B cell (primary cell): ENCODE measurements around the gene SART1. TPM values are rescaled to one million over a fixed set of nuclear protein-coding genes. Genes with fewer than 3 reads are reported as not detected.

ENCODE experiments used
- ATAC-seq: fragments of 200-7000 bp; cut with Tn5 transposase; one replicate; pipeline ENCODE4 v1.10.0; 2021; ENCODE audit warnings: low read depth, mild to moderate bottlenecking, moderate number of reproducible peaks, moderate library complexity
- CTCF ChIA-PET: fragments of 350-600 bp; sonication (Branson Sonifier 250); formaldehyde crosslinking; loops from one replicate; lab custom pipeline; 2021; ENCODE audit warnings: antibody characterized with exemption, inconsistent platforms; lab: Charles Lee
- POLR2A ChIA-PET: fragments of 350-600 bp; sonication (Branson Sonifier 250); formaldehyde crosslinking; loops from one replicate; lab custom pipeline; 2021; ENCODE audit warnings: antibody characterized with exemption; lab: Charles Lee
- DNase-seq: peaks from one replicate; pipeline ENCODE4 v3.0.0; 2013
- H2AFZ ChIP-seq: 2 replicates; pipeline ENCODE4 v1.6.1; 2012; ENCODE audit warnings: mild to moderate bottlenecking, low read depth, low read length; ENCODE audit not compliant: insufficient read depth, poor library complexity, severe bottlenecking
- H3K27ac ChIP-seq, 2 donors: 1 replicate in 1 of 2; 2 replicates in 1 of 2; pipeline ENCODE4 v1.5.1; 2012 to 2013; ENCODE audit warnings: low read length in 2 of 2, mild to moderate bottlenecking in 2 of 2, moderate library complexity in 1 of 2
- H3K27me3 ChIP-seq, 4 experiments: fragments of 200-600 bp in 1 of 4; sonication (generic) in 1 of 4; replicated peaks in 1 of 4; 1 replicate in 2 of 4; 2 replicates in 2 of 4; pipeline versions ENCODE4 v1.6.1 to v1.7.0; 2013 to 2016; ENCODE audit warnings: low read length in 3 of 4, mild to moderate bottlenecking in 2 of 4, mixed read lengths in 1 of 4, moderate library complexity in 1 of 4; ENCODE audit not compliant: insufficient read depth in 4 of 4, control insufficient read depth in 3 of 4; ENCODE audit errors: control extremely low read depth in 1 of 4
- H3K36me3 ChIP-seq, 2 experiments: replicated peaks in 1 of 2; 1 replicate in 1 of 2; 2 replicates in 1 of 2; pipeline versions ENCODE4 v1.6.1 to v1.7.1; 2013; ENCODE audit warnings: low read length in 1 of 2; ENCODE audit not compliant: insufficient read depth in 2 of 2, control insufficient read depth in 1 of 2; ENCODE audit errors: control extremely low read depth in 1 of 2, extremely low read depth in 1 of 2
- H3K4me1 ChIP-seq, 2 donors: fragments of 200-600 bp in 1 of 2; sonication (generic) in 1 of 2; 1 replicate in 1 of 2; 2 replicates in 1 of 2; pipeline versions ENCODE4 v1.5.1 to v1.6.1; 2013 to 2017; ENCODE audit warnings: low read length in 2 of 2; ENCODE audit not compliant: control insufficient read depth in 2 of 2, insufficient read depth in 2 of 2
- H3K4me2 ChIP-seq: replicated peaks from 2 replicates; pipeline ENCODE3; 2012; ENCODE audit warnings: mild to moderate bottlenecking, low read depth, low read length; ENCODE audit not compliant: poor library complexity, severe bottlenecking
- H3K4me3 ChIP-seq, 5 experiments: fragments of 200-600 bp in 1 of 5; sonication (generic) in 1 of 5; 1 replicate in 3 of 5; 2 replicates in 2 of 5; pipeline versions ENCODE4 v1.5.1 to v1.7.0; 2011 to 2016; ENCODE audit warnings: low read length in 4 of 5, mild to moderate bottlenecking in 4 of 5, low read depth in 2 of 5, control low read depth in 1 of 5, moderate library complexity in 1 of 5; ENCODE audit not compliant: insufficient read depth in 1 of 5; ENCODE audit errors: control extremely low read depth in 1 of 5, extremely low read depth in 1 of 5
- H3K79me2 ChIP-seq: fragments of 200-600 bp; sonication (generic); one replicate; pipeline ENCODE4 v1.6.0; 2016; ENCODE audit warnings: low read length; ENCODE audit not compliant: control insufficient read depth, insufficient read depth
- H3K9ac ChIP-seq: fragments of 200-600 bp; sonication (generic); 2 replicates; pipeline ENCODE4 v1.6.1; 2017; ENCODE audit warnings: mild to moderate bottlenecking, low read length, moderate library complexity
- H3K9me3 ChIP-seq, 3 donors: one replicate each; pipeline versions ENCODE4 v1.6.1 to v1.7.1; 2013; ENCODE audit warnings: low read length in 2 of 3; ENCODE audit not compliant: control insufficient read depth in 2 of 3, insufficient read depth in 1 of 3; ENCODE audit errors: control extremely low read depth in 1 of 3
- H4K20me1 ChIP-seq: 2 replicates; pipeline ENCODE4 v1.6.0; 2012; ENCODE audit warnings: mild to moderate bottlenecking, low read length; ENCODE audit not compliant: insufficient read depth, control insufficient read depth, poor library complexity, severe bottlenecking
- H3K27ac Mint-ChIP-seq: one replicate; pipeline ENCODE4 v1.8.0; 2021; ENCODE audit warnings: mixed read lengths
- H3K27me3 Mint-ChIP-seq: one replicate; pipeline ENCODE4 v1.8.0; 2021; ENCODE audit warnings: mixed read lengths
- H3K4me1 Mint-ChIP-seq: one replicate; pipeline ENCODE4 v1.8.0; 2021; ENCODE audit warnings: mixed read lengths
- H3K4me3 Mint-ChIP-seq: one replicate; pipeline ENCODE4 v1.8.0; 2021; ENCODE audit warnings: mixed read lengths
- H3K9me3 Mint-ChIP-seq: one replicate; pipeline ENCODE4 v1.8.0; 2022; ENCODE audit warnings: mixed read lengths; ENCODE audit not compliant: insufficient read depth
- EZH2 ChIP-seq: IDR thresholded peaks from 2 replicates; pipeline ENCODE4 v1.6.1; 2012; ENCODE audit warnings: borderline replicate concordance, low read depth, mild to moderate bottlenecking, moderate library complexity, low read length; ENCODE audit not compliant: insufficient read depth, poor library complexity, severe bottlenecking
- WGBS: methylation state at CpG from one replicate; pipeline ENCODE4 v1.1.5; 2013; ENCODE audit warnings: missing lambda C conversion rate; ENCODE audit not compliant: insufficient coverage; 5-methylcytosine and 5-hydroxymethylcytosine counted together
- intact Hi-C: fragments of 100-400 bp; cut with micrococcal nuclease; formaldehyde crosslinking; loops from one replicate; pipeline ENCODE4 v1.10.0; 2022
- polyA plus RNA-seq: library from polyadenylated mRNA; depleted of rRNA; stranded (reverse); fragments of >200 nt; gene quantifications from 2 replicates; pipeline ENCODE4 v1.2.3, GENCODE V29; 2012
- total RNA-seq, 2 donors: library from RNA; stranded (reverse); fragments of 120-200 nt in 1 of 2; gene quantifications; 1 replicate in 1 of 2; 2 replicates in 1 of 2; pipeline versions ENCODE4 v1.2.3 to v1.2.4, GENCODE V29; 2013 to 2022
- TF ChIP-seq, protein P1 (sequence below): fragments of 200-600 bp; IDR thresholded peaks from one replicate; pipeline ENCODE4 v1.8.0; 2022; ENCODE audit warnings: antibody characterized with exemption, mild to moderate bottlenecking

Gene SART1
- total and polyA plus RNA-seq, 2 donors (not counting 1 experiment from before 2014, with no cell fraction given): 74.5 to 102 TPM

DNA sequence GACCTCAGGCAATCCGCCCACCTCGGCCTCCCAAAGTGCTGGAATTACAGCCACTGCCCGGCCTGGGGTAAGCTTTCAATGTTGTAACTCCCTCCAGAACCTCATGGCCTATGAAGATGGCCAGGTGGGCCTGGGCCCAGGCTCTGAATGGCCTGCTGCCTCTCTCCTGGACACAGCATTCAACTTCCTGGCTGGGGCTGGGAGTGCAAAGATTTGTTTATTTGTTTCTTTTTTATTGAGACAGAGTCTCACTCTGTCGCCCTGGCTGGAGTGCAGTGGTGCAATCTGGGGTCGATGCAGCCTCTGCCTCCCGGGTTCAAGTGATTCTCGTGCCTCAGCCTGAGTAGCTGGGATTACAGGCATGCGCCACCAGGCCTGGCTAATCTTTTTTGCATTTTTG, 16.8 kb upstream of the SART1 start:
- POLR2A ChIA-PET: interaction anchor here (0.6 kb wide), 1 partner anchor 57 kb away, joined by 5 read pairs; the partner anchor contains the start of gene FIBP
- no peaks in the 10 kb centered on the region for H3K9me3 Mint-ChIP-seq
- Histone ChIP-seq H3K4me1 (peaks cover 7 to 12% of the 10 kb centered on the region in 2 donors), H3K4me2 (no peak overlapping the region), H3K9me3 (no peaks in the 10 kb centered on the region), H3K27ac (no peak overlapping the region), H2AFZ (no peak overlapping the region), H3K79me2 (no peaks in the 10 kb centered on the region), H3K4me3 (no peak overlapping the region), H3K36me3 (no peaks in the 10 kb centered on the region), H3K27me3 (peaks cover 0 to 3% (median 0%) of the 10 kb centered on the region in 4 experiments), H3K9ac (no peak overlapping the region), H4K20me1 (no peaks in the 10 kb centered on the region)
- H3K4me1 Mint-ChIP-seq: peaks cover 11% of the 10 kb centered on the region
- H3K27ac Mint-ChIP-seq: no peak overlapping the region
- intact Hi-C loops: no loop called here
- TF ChIP-seq, protein P1, sequence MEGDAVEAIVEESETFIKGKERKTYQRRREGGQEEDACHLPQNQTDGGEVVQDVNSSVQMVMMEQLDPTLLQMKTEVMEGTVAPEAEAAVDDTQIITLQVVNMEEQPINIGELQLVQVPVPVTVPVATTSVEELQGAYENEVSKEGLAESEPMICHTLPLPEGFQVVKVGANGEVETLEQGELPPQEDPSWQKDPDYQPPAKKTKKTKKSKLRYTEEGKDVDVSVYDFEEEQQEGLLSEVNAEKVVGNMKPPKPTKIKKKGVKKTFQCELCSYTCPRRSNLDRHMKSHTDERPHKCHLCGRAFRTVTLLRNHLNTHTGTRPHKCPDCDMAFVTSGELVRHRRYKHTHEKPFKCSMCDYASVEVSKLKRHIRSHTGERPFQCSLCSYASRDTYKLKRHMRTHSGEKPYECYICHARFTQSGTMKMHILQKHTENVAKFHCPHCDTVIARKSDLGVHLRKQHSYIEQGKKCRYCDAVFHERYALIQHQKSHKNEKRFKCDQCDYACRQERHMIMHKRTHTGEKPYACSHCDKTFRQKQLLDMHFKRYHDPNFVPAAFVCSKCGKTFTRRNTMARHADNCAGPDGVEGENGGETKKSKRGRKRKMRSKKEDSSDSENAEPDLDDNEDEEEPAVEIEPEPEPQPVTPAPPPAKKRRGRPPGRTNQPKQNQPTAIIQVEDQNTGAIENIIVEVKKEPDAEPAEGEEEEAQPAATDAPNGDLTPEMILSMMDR: no peak
- TF ChIP-seq EZH2: no peak
- DNase-seq (no peak), ATAC-seq (no peak)
- no peak overlapping the region for H3K4me3 Mint-ChIP-seq
- whole genome bisulfite sequencing: 89% methylated on average over 7 of the region's 8 CpGs
- CTCF ChIA-PET: no interaction called here
- H3K27me3 Mint-ChIP-seq: peaks cover 4% of the 10 kb centered on the region

DNA sequence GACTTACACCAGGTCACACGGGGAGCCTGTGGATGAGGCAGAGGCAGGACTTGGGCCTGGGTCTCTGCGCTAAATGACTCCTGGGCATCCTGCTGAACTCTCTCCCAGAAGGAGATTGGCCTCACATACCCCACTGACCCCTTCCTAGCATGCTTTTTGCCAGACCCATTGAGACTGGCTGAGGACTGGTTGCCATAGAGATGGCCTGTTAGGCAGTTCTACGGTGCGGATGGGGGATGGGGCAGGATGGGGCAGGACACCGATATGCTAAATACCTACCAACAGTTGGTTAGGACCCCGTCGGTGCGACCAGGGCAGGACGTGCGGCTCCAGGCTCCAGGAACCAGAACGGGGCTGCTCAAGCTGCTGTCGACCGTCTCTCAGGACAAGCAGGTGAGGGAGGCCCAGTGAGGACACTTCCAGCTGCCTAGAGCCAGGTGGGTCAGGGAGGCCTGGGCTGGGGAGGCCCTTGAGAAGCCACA, 16.1 kb upstream of the SART1 start, which contains the start of gene TSGA10IP:
Gene TSGA10IP, plus strand, starts transcription at position 51 of the 482 bp plus-strand sequence. Its CDS starts 196 bp downstream, at position 247.
- POLR2A ChIA-PET: interaction anchor here (0.6 to 0.7 kb wide), 2 partner anchors 50 to 248 kb away, joined by 4 to 5 read pairs; no protein-coding TSS in a partner anchor
- intact Hi-C loops: no loop called here

More for the DNA sequence above, 16.1 kb upstream of the SART1 start, which contains the start of gene TSGA10IP:
- Histone ChIP-seq H3K27me3 (peaks cover 0 to 3% (median 0%) of the 10 kb centered on the region in 4 experiments), H3K36me3 (no peaks in the 10 kb centered on the region), H3K79me2 (no peaks in the 10 kb centered on the region), H3K9me3 (no peaks in the 10 kb centered on the region), H3K4me3 (no peak within 1 kb of the TSS), H3K27ac (no peak within 1 kb of the TSS), H3K4me1 (peaks cover 7 to 12% of the 10 kb centered on the region in 2 donors), H3K9ac (no peak within 1 kb of the TSS), H2AFZ (no peak within 1 kb of the TSS), H3K4me2 (no peak within 1 kb of the TSS), H4K20me1 (no peaks in the 10 kb centered on the region)
- ATAC-seq: no peak
- Mint-ChIP-seq H3K27me3 (peaks cover 4% of the 10 kb centered on the region), H3K27ac (no peak within 1 kb of the TSS), H3K4me1 (peaks cover 8% of the 10 kb centered on the region), H3K9me3 (no peaks in the 10 kb centered on the region), H3K4me3 (no peak within 1 kb of the TSS)
- CTCF ChIA-PET: no interaction called here
- TF ChIP-seq EZH2: no peak
- TF ChIP-seq, protein P1: no peak
- DNase-seq: no peak
- 94% methylated on average over 13 of the region's 13 CpGs for WGBS
